Measurements from ENCODE around the gene CHST10. TPM values are rescaled to one million over a fixed set of nuclear protein-coding genes. Genes with fewer than 3 reads are reported as not detected.

Gene CHST10
- total RNA-seq, 1 experiment from 2014 or later = 24.4 TPM

- TF ChIP-seq, protein P1, sequence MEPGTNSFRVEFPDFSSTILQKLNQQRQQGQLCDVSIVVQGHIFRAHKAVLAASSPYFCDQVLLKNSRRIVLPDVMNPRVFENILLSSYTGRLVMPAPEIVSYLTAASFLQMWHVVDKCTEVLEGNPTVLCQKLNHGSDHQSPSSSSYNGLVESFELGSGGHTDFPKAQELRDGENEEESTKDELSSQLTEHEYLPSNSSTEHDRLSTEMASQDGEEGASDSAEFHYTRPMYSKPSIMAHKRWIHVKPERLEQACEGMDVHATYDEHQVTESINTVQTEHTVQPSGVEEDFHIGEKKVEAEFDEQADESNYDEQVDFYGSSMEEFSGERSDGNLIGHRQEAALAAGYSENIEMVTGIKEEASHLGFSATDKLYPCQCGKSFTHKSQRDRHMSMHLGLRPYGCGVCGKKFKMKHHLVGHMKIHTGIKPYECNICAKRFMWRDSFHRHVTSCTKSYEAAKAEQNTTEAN (CRISPR knock-in tag; IDR thresholded peaks at IDR 0.05) = no peak
- TF ChIP-seq ELF4 (CRISPR knock-in tag; IDR thresholded peaks at IDR 0.05; ENCODE audit: low read depth) = no peak
These were observed 17.8 kb downstream of the CHST10 start (continued) for GRCh38 chr2:100399714-100400113.

GRCh38 chr2:100397976-100398375, 19.5 kb downstream of the CHST10 start:
- H3K36me3 Mint-ChIP-seq = peaks cover 47% of the 10 kb centered on the region

GRCh38 chr2:100397118-100397860, 20.2 kb downstream of the CHST10 start:
- CTCF ChIA-PET = interaction anchor here (2.8 kb wide), 1 partner anchor 134 kb away, joined by 13 read pairs; no protein-coding TSS in a partner anchor

More at GRCh38 chr2:100397976-100398375, 19.5 kb downstream of the CHST10 start:
- DNase-seq (ENCODE audit: low spot score) (no peak), ATAC-seq (no peak)
- H3K27ac Mint-ChIP-seq = no peak overlapping the region
- TF ChIP-seq SOX15 (CRISPR knock-in tag; IDR thresholded peaks at IDR 0.05) (no peak), FOXP1 (CRISPR knock-in tag; IDR thresholded peaks at IDR 0.05; ENCODE audit: borderline replicate concordance) (no peak), ZNF219 (CRISPR knock-in tag; IDR thresholded peaks at IDR 0.05; ENCODE audit: borderline replicate concordance) (no peak), GRHL2 (CRISPR knock-in tag; IDR thresholded peaks at IDR 0.05; ENCODE audit: insufficient replicate concordance, severe bottlenecking) (no peak), NFE2L1 (CRISPR knock-in tag; IDR thresholded peaks at IDR 0.05) (no peak), RELA (CRISPR knock-in tag; IDR thresholded peaks at IDR 0.05; ENCODE audit: borderline replicate concordance) (no peak), ZNF512 (CRISPR knock-in tag; IDR thresholded peaks at IDR 0.05; ENCODE audit: borderline replicate concordance) (no peak)
- TF ChIP-seq, protein P2, sequence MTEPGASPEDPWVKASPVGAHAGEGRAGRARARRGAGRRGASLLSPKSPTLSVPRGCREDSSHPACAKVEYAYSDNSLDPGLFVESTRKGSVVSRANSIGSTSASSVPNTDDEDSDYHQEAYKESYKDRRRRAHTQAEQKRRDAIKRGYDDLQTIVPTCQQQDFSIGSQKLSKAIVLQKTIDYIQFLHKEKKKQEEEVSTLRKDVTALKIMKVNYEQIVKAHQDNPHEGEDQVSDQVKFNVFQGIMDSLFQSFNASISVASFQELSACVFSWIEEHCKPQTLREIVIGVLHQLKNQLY (CRISPR knock-in tag; IDR thresholded peaks at IDR 0.05) = no peak
- POLR2A ChIA-PET = no interaction called here
- H3K9me3 Mint-ChIP-seq = no peaks in the 10 kb centered on the region
- no peaks in the 10 kb centered on the region for H3K27me3 Mint-ChIP-seq (ENCODE audit: low read depth)
- CTCF ChIA-PET = interaction anchor here (2.8 kb wide), 1 partner anchor 135 kb away, joined by 13 read pairs; no protein-coding TSS in a partner anchor
- H3K4me3 Mint-ChIP-seq = no peak overlapping the region
- no peaks in the 10 kb centered on the region for H3K4me1 Mint-ChIP-seq

More at GRCh38 chr2:100397118-100397860, 20.2 kb downstream of the CHST10 start:
- Mint-ChIP-seq H3K27ac (no peak overlapping the region), H3K4me3 (no peak overlapping the region), H3K9me3 (no peaks in the 10 kb centered on the region), H3K27me3 (ENCODE audit: low read depth) (no peaks in the 10 kb centered on the region), H3K36me3 (peaks cover 48% of the 10 kb centered on the region), H3K4me1 (no peaks in the 10 kb centered on the region)
- no peak for DNase-seq (ENCODE audit: low spot score)
- no peak for ATAC-seq
- POLR2A ChIA-PET = no interaction called here
- TF ChIP-seq ZNF423 (CRISPR knock-in tag; IDR thresholded peaks at IDR 0.05) (no peak), ETV6 (CRISPR knock-in tag; IDR thresholded peaks at IDR 0.05) (no peak), ELF4 (CRISPR knock-in tag; IDR thresholded peaks at IDR 0.05; ENCODE audit: low read depth) (no peak), FOXJ3 (CRISPR knock-in tag; IDR thresholded peaks at IDR 0.05; ENCODE audit: borderline replicate concordance) (no peak), SMAD4 (CRISPR knock-in tag; IDR thresholded peaks at IDR 0.05) (no peak), SOX15 (CRISPR knock-in tag; IDR thresholded peaks at IDR 0.05) (no peak), ZBTB21 (CRISPR knock-in tag; IDR thresholded peaks at IDR 0.05; ENCODE audit: borderline replicate concordance) (no peak), EMX1 (CRISPR knock-in tag; IDR thresholded peaks at IDR 0.05) (no peak), GABPB1 (CRISPR knock-in tag; IDR thresholded peaks at IDR 0.05) (no peak), PRRX2 (CRISPR knock-in tag; IDR thresholded peaks at IDR 0.05) (no peak)
- TF ChIP-seq, protein P1 (CRISPR knock-in tag; IDR thresholded peaks at IDR 0.05) = no peak
- TF ChIP-seq, protein P3, sequence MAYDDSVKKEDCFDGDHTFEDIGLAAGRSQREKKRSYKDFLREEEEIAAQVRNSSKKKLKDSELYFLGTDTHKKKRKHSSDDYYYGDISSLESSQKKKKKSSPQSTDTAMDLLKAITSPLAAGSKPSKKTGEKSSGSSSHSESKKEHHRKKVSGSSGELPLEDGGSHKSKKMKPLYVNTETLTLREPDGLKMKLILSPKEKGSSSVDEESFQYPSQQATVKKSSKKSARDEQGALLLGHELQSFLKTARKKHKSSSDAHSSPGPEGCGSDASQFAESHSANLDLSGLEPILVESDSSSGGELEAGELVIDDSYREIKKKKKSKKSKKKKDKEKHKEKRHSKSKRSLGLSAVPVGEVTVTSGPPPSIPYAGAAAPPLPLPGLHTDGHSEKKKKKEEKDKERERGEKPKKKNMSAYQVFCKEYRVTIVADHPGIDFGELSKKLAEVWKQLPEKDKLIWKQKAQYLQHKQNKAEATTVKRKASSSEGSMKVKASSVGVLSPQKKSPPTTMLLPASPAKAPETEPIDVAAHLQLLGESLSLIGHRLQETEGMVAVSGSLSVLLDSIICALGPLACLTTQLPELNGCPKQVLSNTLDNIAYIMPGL (CRISPR knock-in tag; IDR thresholded peaks at IDR 0.05) = no peak

Data from WTC11 (cell line).